Measurements from ENCODE around the gene RHOBTB3. TPM values are rescaled to one million over a fixed set of nuclear protein-coding genes. Genes with fewer than 3 reads are reported as not detected.
A peak's percentile ranks its signal among the peaks of the same experiment; 100 is the strongest.

RHOBTB3 gene
- total and polyA plus RNA-seq, 2 donors (not counting 1 experiment from before 2014, with no cell fraction given), result 337 to 338 TPM

- Histone ChIP-seq H3K36me3 (ENCODE audit: control insufficient read depth, insufficient read depth, low read length) (peaks cover 3% of the 10 kb centered on the region), H3K4me1 (ENCODE audit: control insufficient read depth, extremely low read depth, insufficient read depth, low read length) (no peaks in the 10 kb centered on the region), H3K9ac (ENCODE audit: insufficient read depth, low read length) (no peak overlapping the region), H2AFZ (ENCODE audit: low read length) (no peak overlapping the region), H4K20me1 (ENCODE audit: control insufficient read depth, extremely low read depth, insufficient read depth, low read length) (no peaks in the 10 kb centered on the region), H3K9me3 (ENCODE audit: control insufficient read depth, insufficient read depth, low read depth, low read length) (no peaks in the 10 kb centered on the region), H3K27me3 (ENCODE audit: control insufficient read depth, insufficient read depth, low read length) (no peaks in the 10 kb centered on the region), H3K79me2 (ENCODE audit: control insufficient read depth, insufficient read depth, low read length) (peaks cover 51% of the 10 kb centered on the region), H3K4me3 (replicated peaks in 1 of 4; ENCODE audit: control extremely low read depth in 1 of 4, insufficient read depth in 1 of 4, low read depth in 3 of 4, low read length in 4 of 4) (peak overlapping the region in 1 of 4 experiments; percentile 94), H3K4me2 (ENCODE audit: extremely low read depth, insufficient read depth, low read length) (no peak overlapping the region), H3K27ac (ENCODE audit: insufficient read depth, low read length) (no peak overlapping the region)
- TF ChIP-seq EZH2 (IDR thresholded peaks at IDR 0.05; ENCODE audit: low read length, missing control alignments) (no peak), CTCF (conservative IDR thresholded peaks at IDR 0.05 in 1 of 2, IDR thresholded peaks at IDR 0.05 in 1 of 2; ENCODE audit: low read depth in 1 of 2, low read length in 2 of 2) (no peak)
- peak in 1 of 2 donors; percentile 94 for DNase-seq (ENCODE audit: low read depth in 2 of 2)
Observed at GRCh38 chr5:95817430-95817829, 86.3 kb downstream of the RHOBTB3 start.

GRCh38 chr5:95818181-95819147, 87.3 kb downstream of the RHOBTB3 start:
- TF ChIP-seq EZH2 (IDR thresholded peaks at IDR 0.05; ENCODE audit: low read length, missing control alignments), result no peak
- TF ChIP-seq CTCF (conservative IDR thresholded peaks at IDR 0.05 in 1 of 2, IDR thresholded peaks at IDR 0.05 in 1 of 2; ENCODE audit: low read depth in 1 of 2, low read length in 2 of 2), result no peak
- Histone ChIP-seq H2AFZ (ENCODE audit: low read length) (no peak overlapping the region), H4K20me1 (ENCODE audit: control insufficient read depth, extremely low read depth, insufficient read depth, low read length) (no peaks in the 10 kb centered on the region), H3K4me2 (ENCODE audit: extremely low read depth, insufficient read depth, low read length) (peak overlapping the region; percentile 70), H3K4me3 (replicated peaks in 1 of 4; ENCODE audit: control extremely low read depth in 1 of 4, insufficient read depth in 1 of 4, low read depth in 3 of 4, low read length in 4 of 4) (peak overlapping the region; percentile 2 to 94 (median 24)), H3K9ac (ENCODE audit: insufficient read depth, low read length) (peak overlapping the region; percentile 29), H3K4me1 (ENCODE audit: control insufficient read depth, extremely low read depth, insufficient read depth, low read length) (peaks cover 4% of the 10 kb centered on the region), H3K79me2 (ENCODE audit: control insufficient read depth, insufficient read depth, low read length) (peaks cover 52% of the 10 kb centered on the region), H3K36me3 (ENCODE audit: control insufficient read depth, insufficient read depth, low read length) (peaks cover 3% of the 10 kb centered on the region), H3K27ac (ENCODE audit: insufficient read depth, low read length) (no peak overlapping the region), H3K27me3 (ENCODE audit: control insufficient read depth, insufficient read depth, low read length) (no peaks in the 10 kb centered on the region), H3K9me3 (ENCODE audit: control insufficient read depth, insufficient read depth, low read depth, low read length) (no peaks in the 10 kb centered on the region)
- no peak for DNase-seq (ENCODE audit: low read depth in 2 of 2)

GRCh38 chr5:95821110-95822021, 90.2 kb downstream of the RHOBTB3 start:
- Histone ChIP-seq H3K9me3 (ENCODE audit: control insufficient read depth, insufficient read depth, low read depth, low read length) (no peaks in the 10 kb centered on the region), H3K4me2 (ENCODE audit: extremely low read depth, insufficient read depth, low read length) (peak overlapping the region; percentile 94), H3K4me1 (ENCODE audit: control insufficient read depth, extremely low read depth, insufficient read depth, low read length) (peaks cover 13% of the 10 kb centered on the region), H3K4me3 (replicated peaks in 1 of 4; ENCODE audit: control extremely low read depth in 1 of 4, insufficient read depth in 1 of 4, low read depth in 3 of 4, low read length in 4 of 4) (peak overlapping the region; percentile 85 to 98 (median 94)), H3K9ac (ENCODE audit: insufficient read depth, low read length) (peak overlapping the region; percentile 69), H3K79me2 (ENCODE audit: control insufficient read depth, insufficient read depth, low read length) (peaks cover 52% of the 10 kb centered on the region), H3K27me3 (ENCODE audit: control insufficient read depth, insufficient read depth, low read length) (no peaks in the 10 kb centered on the region), H3K36me3 (ENCODE audit: control insufficient read depth, insufficient read depth, low read length) (no peaks in the 10 kb centered on the region), H3K27ac (ENCODE audit: insufficient read depth, low read length) (peak overlapping the region; percentile 83), H2AFZ (ENCODE audit: low read length) (no peak overlapping the region), H4K20me1 (ENCODE audit: control insufficient read depth, extremely low read depth, insufficient read depth, low read length) (no peaks in the 10 kb centered on the region)
- DNase-seq (ENCODE audit: low read depth in 2 of 2), result no peak
- TF ChIP-seq CTCF (conservative IDR thresholded peaks at IDR 0.05 in 1 of 2, IDR thresholded peaks at IDR 0.05 in 1 of 2; ENCODE audit: low read depth in 1 of 2, low read length in 2 of 2) (no peak), EZH2 (IDR thresholded peaks at IDR 0.05; ENCODE audit: low read length, missing control alignments) (no peak)

All from fibroblast of lung (primary cell).